Spinal cord (tissue), 10 donors: ENCODE data around the gene GSTT4. TPM values are rescaled to one million over a fixed set of nuclear protein-coding genes. Genes with fewer than 3 reads are reported as not detected.
A peak's percentile ranks its signal among the peaks of the same experiment; 100 is the strongest.
"Not testable (repeated sequence)": the region's sequence is repeated elsewhere in the genome, so short reads cannot be mapped to it uniquely, and the experiment has no call there.

Experiments
- DNase-seq, 6 donors: peaks; one replicate each; pipeline versions ENCODE4 v3.0.0 to v3.0.0-alpha.2; 2013 to 2015; ENCODE audit warnings: low spot score in 6 of 6, low read depth in 4 of 6
- H3K27ac ChIP-seq: one replicate; pipeline ENCODE4 v1.5.1; 2013; ENCODE audit warnings: low read depth, low read length, control low read depth
- H3K27me3 ChIP-seq: one replicate; pipeline ENCODE4 v1.6.1; 2013; ENCODE audit warnings: low read length; ENCODE audit not compliant: control insufficient read depth, insufficient read depth
- H3K36me3 ChIP-seq: one replicate; pipeline ENCODE4 v1.6.1; 2013; ENCODE audit warnings: low read length; ENCODE audit not compliant: control insufficient read depth, insufficient read depth
- H3K4me1 ChIP-seq: one replicate; pipeline ENCODE4 v1.6.1; 2013; ENCODE audit warnings: low read length; ENCODE audit not compliant: control insufficient read depth, insufficient read depth
- H3K4me3 ChIP-seq: one replicate; pipeline ENCODE4 v1.5.1; 2013; ENCODE audit warnings: low read depth, low read length, control low read depth
- H3K9me3 ChIP-seq: one replicate; pipeline ENCODE4 v1.6.1; 2013; ENCODE audit warnings: low read length; ENCODE audit not compliant: control insufficient read depth, insufficient read depth
- WGBS: methylation state at CpG from one replicate; pipeline ENCODE4 v1.1.5; 2013; ENCODE audit warnings: missing lambda C conversion rate; ENCODE audit not compliant: insufficient coverage; 5-methylcytosine and 5-hydroxymethylcytosine counted together
- polyA plus RNA-seq, 2 donors: library from polyadenylated mRNA; unstranded; fragments of 120-200 nt; gene quantifications; one replicate each; pipeline ENCODE4 v1.2.1, GENCODE V29; 2013; ENCODE audit not compliant: insufficient read length in 2 of 2
- total RNA-seq, 2 donors: library from RNA; depleted of rRNA in 1 of 2; stranded (reverse); fragments of 120-200 nt in 1 of 2; fragments of >200 nt in 1 of 2; gene quantifications; one replicate each; pipeline versions ENCODE4 v1.2.3 to v1.2.4, GENCODE V29; 2013 to 2014
- donor health status: healthy.

The GSTT4 gene
- total and polyA plus RNA-seq, 4 donors, result not detected

DNA sequence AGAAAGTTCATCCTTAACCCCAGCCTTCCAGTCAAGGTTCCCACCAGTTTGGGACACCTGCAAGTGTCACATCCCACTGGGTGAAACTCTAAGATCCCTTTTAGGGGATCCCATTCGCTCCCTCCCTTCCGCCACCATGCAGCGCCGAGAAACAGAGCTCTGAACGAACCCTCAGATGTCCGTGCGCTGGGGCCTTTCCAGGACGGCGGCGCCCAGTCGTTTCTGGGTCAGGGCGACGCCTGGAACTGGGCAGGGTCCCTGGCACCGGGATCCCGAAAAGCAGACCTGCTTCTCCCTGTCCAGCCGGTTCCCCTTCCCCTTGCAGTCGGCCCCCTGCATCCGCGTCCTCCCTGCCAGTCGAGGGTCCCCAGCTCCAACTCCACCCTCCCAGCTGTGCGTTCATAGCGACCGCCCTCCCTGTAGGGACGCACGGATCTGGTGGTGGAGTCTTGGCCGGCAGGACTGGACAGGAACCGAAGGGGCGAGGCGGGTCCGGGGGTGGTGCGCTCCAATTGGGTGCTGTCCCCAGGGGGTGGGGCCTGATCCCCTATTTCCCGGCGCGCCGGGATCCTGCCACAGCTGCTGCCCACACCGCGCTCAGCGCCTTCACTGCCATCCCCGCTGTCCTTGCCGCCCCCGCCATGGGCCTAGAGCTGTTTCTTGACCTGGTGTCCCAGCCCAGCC, 25.6 kb downstream of the GSTT4 start, which contains the start of gene GSTT2:
TSS of gene GSTT2 (plus strand) at position 578 of the 684 bp plus-strand sequence.
- WGBS, result no CpG with 5 or more reads among the region's 41 CpGs
- not testable (repeated sequence) for H3K9me3 ChIP-seq, DNase-seq

DNA sequence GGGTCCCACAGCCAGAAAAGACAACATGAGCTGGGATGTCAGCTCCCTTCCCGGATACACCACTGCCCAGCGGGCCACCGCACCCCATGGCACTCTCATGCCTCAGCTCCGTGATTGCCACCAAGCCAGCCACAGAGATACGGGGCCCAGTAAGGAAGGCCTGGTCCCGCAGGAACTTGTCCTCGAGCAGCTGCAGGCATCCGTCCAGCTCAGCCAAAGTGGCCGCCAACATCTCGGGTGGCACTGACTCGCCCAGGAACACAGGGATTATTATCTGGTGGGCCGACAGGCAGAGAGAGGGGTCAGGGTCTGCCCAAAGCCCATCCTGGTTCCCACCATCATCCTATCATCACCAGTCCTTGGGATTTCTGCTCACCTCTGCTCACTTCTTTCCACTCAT, 27.9 kb downstream of the GSTT4 start:
- H3K27ac ChIP-seq, H3K4me1 ChIP-seq, H3K9me3 ChIP-seq, DNase-seq, H3K4me3 ChIP-seq, H3K27me3 ChIP-seq, H3K36me3 ChIP-seq: not testable (repeated sequence)
- no CpG with 5 or more reads among the region's 12 CpGs for WGBS

More for the DNA sequence above, 25.6 kb downstream of the GSTT4 start, which contains the start of gene GSTT2:
- H3K27me3 ChIP-seq, H3K4me3 ChIP-seq, H3K4me1 ChIP-seq, H3K27ac ChIP-seq, H3K36me3 ChIP-seq: not testable (repeated sequence)

DNA sequence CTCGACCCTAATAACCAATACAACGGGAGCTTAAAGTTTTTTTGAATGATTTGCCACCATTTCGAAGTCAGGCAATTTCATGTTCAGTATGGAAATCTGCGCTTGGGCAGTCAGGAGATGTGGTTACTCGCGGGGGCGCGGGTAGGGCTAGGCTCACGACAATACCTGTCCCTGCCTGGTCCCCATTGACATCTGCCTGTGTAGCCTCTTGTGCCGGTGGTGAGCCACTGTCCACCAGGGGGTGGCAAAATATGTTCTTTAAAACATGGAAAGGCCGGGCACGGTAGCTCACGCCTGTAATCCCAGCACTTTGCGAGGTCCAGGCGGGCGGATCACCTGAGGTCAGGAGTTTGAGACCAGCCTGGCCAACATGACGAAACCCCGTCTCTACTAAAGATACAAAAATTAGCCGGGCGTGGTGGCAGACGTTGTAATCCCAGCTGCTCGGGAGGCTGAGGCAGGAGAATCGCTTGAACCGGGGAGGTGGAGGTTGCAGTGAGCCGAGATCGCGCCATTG, 30.4 kb downstream of the GSTT4 start:
- H3K4me3 ChIP-seq, H3K27me3 ChIP-seq, H3K27ac ChIP-seq, H3K9me3 ChIP-seq, H3K4me1 ChIP-seq, DNase-seq: not testable (repeated sequence)
- WGBS, result no CpG with 5 or more reads among the region's 27 CpGs
- H3K36me3 ChIP-seq, result peaks cover 21% of the 10 kb centered on the region

GRCh38 chr22:23974345-23974744, 30.9 kb downstream of the GSTT4 start, which contains the start of gene DDT:
TSS of gene DDT (minus strand) at chr22:23974441. CDS start at chr22:23974414, 27 bp downstream.
- no CpG with 5 or more reads among the region's 29 CpGs for WGBS
- not testable (repeated sequence) for H3K27ac ChIP-seq, H3K9me3 ChIP-seq, DNase-seq, H3K4me3 ChIP-seq, H3K4me1 ChIP-seq, H3K27me3 ChIP-seq
- H3K36me3 ChIP-seq, result peaks cover 26% of the 10 kb centered on the region

DNA sequence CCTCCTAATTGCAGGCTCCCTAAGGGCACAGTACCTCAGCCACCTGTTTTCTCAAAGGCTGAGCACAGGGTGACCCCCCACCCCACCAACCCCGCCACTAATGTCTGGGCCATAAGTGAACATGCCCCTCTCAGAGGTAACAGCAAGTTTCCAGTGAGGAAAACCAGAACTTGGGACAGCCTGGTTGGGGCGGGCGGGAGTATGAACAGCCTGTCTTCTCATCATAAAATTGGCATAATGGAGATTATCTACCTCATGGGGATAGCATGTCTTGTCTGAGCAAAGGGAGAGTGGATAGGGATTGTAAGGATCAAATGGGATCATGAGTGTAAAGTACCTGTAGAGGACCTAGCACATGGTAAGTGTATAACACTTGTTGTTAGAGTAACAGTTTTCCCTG, 33.3 kb downstream of the GSTT4 start:
- not testable (repeated sequence) for H3K27me3 ChIP-seq, DNase-seq, H3K4me1 ChIP-seq, H3K27ac ChIP-seq, H3K4me3 ChIP-seq, H3K9me3 ChIP-seq
- WGBS, result 100% methylated on average over 1 of the region's 3 CpGs
- peaks cover 29% of the 10 kb centered on the region for H3K36me3 ChIP-seq

DNA sequence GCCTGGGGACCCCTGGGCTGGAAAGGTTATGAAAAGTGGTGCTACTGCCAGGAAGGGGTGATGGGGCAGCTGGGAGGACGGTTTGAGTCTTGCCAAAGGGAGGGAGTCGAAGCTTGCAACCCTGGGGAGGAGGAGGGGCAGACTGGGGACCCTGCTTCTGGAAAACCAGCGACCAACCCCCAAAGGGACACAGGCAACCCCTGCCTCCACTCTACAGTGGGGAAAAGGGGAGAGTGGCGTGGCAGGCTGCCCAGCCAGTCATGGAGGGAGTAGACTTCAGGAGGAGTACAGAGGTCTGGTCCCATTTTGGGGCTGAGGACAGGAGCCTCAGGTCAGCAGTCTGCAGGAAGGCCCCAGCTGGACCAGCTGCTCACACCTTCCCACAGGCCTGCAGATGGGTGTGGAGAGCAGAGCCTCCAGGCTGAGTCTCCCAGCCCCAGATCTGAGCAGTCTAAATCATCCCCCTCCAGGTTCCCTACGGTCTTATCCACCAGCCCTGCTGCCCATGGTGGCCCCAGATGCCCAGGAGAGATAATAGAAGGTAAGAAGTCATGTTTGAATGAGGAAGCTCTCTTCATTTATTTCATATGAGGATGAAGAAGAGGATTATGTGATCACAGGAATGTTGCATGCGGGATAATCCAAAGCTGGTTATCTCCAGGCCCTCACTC, 34.3 kb downstream of the GSTT4 start:
- Histone ChIP-seq H3K9me3 (no peaks in the 10 kb centered on the region), H3K4me3 (no peak overlapping the region), H3K4me1 (no peaks in the 10 kb centered on the region), H3K27ac (no peak overlapping the region), H3K36me3 (peaks cover 29% of the 10 kb centered on the region), H3K27me3 (no peaks in the 10 kb centered on the region)
- 83% methylated on average over 1 of the region's 6 CpGs for WGBS
- peak in 1 of 6 donors; percentile 0 for DNase-seq

DNA sequence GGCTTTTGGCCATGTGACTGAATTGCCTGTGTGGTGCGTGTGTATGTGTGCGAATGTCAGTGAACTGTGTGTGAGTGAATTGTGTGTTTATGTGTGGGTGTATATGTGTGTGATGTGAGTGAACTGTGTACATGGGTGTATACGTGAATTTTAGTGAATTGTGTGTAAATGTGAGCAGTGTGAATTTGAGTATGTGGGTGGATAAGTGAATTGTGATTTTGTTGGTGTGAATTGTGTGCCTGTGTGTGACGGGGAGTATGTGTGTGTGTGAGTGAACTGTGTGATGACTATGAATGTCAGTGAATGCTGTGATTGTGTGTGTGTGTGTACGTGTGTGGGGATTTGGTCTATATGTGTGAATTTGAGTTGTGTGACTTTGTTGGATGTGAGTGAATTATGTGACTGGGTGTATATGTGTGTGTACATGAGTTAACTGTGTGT, 35.0 kb downstream of the GSTT4 start:
- Histone ChIP-seq H3K9me3 (no peaks in the 10 kb centered on the region), H3K27me3 (no peaks in the 10 kb centered on the region), H3K4me1 (no peaks in the 10 kb centered on the region), H3K27ac (no peak overlapping the region), H3K4me3 (no peak overlapping the region), H3K36me3 (peaks cover 29% of the 10 kb centered on the region)
- 91% methylated on average over 5 of the region's 5 CpGs for WGBS
- peak in 1 of 6 donors; percentile 0 for DNase-seq

DNA sequence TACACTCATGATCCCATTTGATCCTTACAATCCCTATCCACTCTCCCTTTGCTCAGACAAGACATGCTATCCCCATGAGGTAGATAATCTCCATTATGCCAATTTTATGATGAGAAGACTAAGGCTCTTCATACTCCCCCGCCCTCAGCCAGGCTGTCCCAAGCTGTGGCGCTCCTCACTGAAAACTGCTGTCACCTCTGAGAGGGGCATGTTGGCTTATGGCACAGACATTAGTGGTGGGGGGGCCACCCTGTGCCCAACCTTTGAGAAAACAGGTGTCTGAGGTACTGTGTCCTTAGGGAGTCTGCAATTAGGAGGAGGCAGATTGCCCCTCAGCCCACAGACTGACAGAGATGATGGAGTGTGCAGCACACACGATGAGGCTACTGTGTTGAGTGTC, 36.2 kb downstream of the GSTT4 start:
- no peaks in the 10 kb centered on the region for H3K4me1 ChIP-seq
- no peaks in the 10 kb centered on the region for H3K27me3 ChIP-seq
- H3K27ac ChIP-seq, result no peak overlapping the region
- no peaks in the 10 kb centered on the region for H3K9me3 ChIP-seq
- H3K36me3 ChIP-seq, result peaks cover 29% of the 10 kb centered on the region
- 83% methylated on average over 1 of the region's 3 CpGs for WGBS
- no peak overlapping the region for H3K4me3 ChIP-seq
- DNase-seq, result no peak

DNA sequence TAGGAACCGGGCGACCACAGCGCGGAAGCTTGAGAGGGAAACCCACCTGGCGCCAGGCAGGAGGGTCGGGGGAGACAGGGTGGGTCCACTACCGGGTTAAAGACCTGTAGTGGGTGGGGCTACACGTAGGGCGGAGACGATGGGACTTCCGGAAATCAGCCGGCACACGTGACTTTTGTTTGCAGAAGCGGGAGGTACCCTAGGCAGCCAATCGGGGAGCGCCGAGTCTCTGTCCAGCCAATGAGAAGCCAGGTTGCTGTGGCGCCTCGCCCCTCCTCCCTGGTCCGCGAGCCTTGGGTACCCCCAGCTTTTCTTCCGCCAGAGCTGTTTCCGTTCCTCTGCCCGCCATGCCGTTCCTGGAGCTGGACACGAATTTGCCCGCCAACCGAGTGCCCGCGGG, 38.7 kb downstream of the GSTT4 start, which contains the start of gene DDTL:
TSS of gene DDTL (plus strand) at position 321 of the 400 bp plus-strand sequence. CDS start at position 348, 27 bp downstream.
- not testable (repeated sequence) for H3K4me1 ChIP-seq, H3K9me3 ChIP-seq, H3K27me3 ChIP-seq, DNase-seq, H3K4me3 ChIP-seq, H3K27ac ChIP-seq
- no CpG with 5 or more reads among the region's 30 CpGs for WGBS
- peaks cover 25% of the 10 kb centered on the region for H3K36me3 ChIP-seq
